Renal cortical epithelial cell (primary cell): Measurements from ENCODE around the gene CCL23. TPM values are rescaled to one million over a fixed set of nuclear protein-coding genes. Genes with fewer than 3 reads are reported as not detected.
"Not testable (repeated sequence)": the region's sequence is repeated elsewhere in the genome, so short reads cannot be mapped to it uniquely, and the experiment has no call there.

Experiments used
- DNase-seq: peaks from one replicate; pipeline ENCODE4 v3.0.0-alpha.2; 2011; ENCODE audit warnings: low read depth
- total RNA-seq: library from RNA; depleted of rRNA; stranded (reverse); fragments of >200 nt; gene quantifications from 2 replicates; pipeline ENCODE4 v1.2.3, GENCODE V29; 2014

CCL23 gene
- total RNA-seq, 1 donor from 2014 or later, result not detected

- DNase-seq, result no peak
These were observed 15.1 kb downstream of the CCL23 start for GRCh38 chr17:36002631-36003030.

GRCh38 chr17:36001862-36002603 is 15.7 kb downstream of the CCL23 start:
- peak; percentile 44 for DNase-seq

GRCh38 chr17:36001110-36001771 is 16.5 kb downstream of the CCL23 start, which contains the start of gene CCL15:
Gene CCL15, minus strand, starts transcription at chr17:36001553. Its CDS starts 61 bp downstream, at chr17:36001492.
- DNase-seq, result no peak

GRCh38 chr17:36000732-36001109 is 17.1 kb downstream of the CCL23 start:
- DNase-seq, result no peak

- no peak for DNase-seq
These were observed 19.0 kb downstream of the CCL23 start for GRCh38 chr17:35998756-35999155.

GRCh38 chr17:35998018-35998545 is 19.7 kb downstream of the CCL23 start:
- DNase-seq, result no peak

- DNase-seq, result not testable (repeated sequence)
These were observed 22.4 kb downstream of the CCL23 start for GRCh38 chr17:35995346-35995745.

GRCh38 chr17:35991075-35991474 is 26.7 kb downstream of the CCL23 start:
- DNase-seq, result no peak

GRCh38 chr17:35988164-35988563 is 29.6 kb downstream of the CCL23 start:
- DNase-seq, result no peak

- DNase-seq, result no peak
These were observed 31.1 kb downstream of the CCL23 start, which contains the start of gene CCL14 for GRCh38 chr17:35986643-35987042. Gene CCL14, minus strand, starts transcription at chr17:35986729. Its CDS starts 80 bp downstream, at chr17:35986649.

- no peak for DNase-seq
These were observed 33.6 kb downstream of the CCL23 start for GRCh38 chr17:35984140-35984539.

- DNase-seq, result no peak
These were observed 35.2 kb downstream of the CCL23 start for GRCh38 chr17:35982409-35983191.

- no peak for DNase-seq
These were observed 35.9 kb downstream of the CCL23 start for GRCh38 chr17:35981908-35982330.

- no peak for DNase-seq
These were observed 36.5 kb downstream of the CCL23 start, which contains the start of gene CCL16 for GRCh38 chr17:35981246-35981645. Gene CCL16, minus strand, starts transcription at chr17:35981497. Its CDS starts 77 bp downstream, at chr17:35981420.

GRCh38 chr17:35978346-35978745 is 39.4 kb downstream of the CCL23 start:
- no peak for DNase-seq

- no peak for DNase-seq
These were observed 40.3 kb downstream of the CCL23 start for GRCh38 chr17:35977509-35977908.

GRCh38 chr17:35973333-35974260 is 44.2 kb downstream of the CCL23 start:
- no peak for DNase-seq

GRCh38 chr17:35972945-35973332 is 44.8 kb downstream of the CCL23 start:
- DNase-seq, result no peak

- no peak for DNase-seq
These were observed 45.2 kb downstream of the CCL23 start for GRCh38 chr17:35972535-35972934.

- no peak for DNase-seq
These were observed 45.7 kb downstream of the CCL23 start for GRCh38 chr17:35972066-35972465.
